Fibroblast of skin of abdomen (primary cell): ENCODE data around the gene SCN2B.

Experiments used
- DNase-seq: peaks from one replicate; pipeline ENCODE4 v3.0.0-alpha.2; 2013

Gene SCN2B

GRCh38 chr11:118174006-118174567 is 2.4 kb downstream of the SCN2B start:
- DNase-seq: no peak

GRCh38 chr11:118172356-118172755 is 4.1 kb downstream of the SCN2B start:
- no peak for DNase-seq

GRCh38 chr11:118171269-118172062 is 5.0 kb downstream of the SCN2B start:
- peak; percentile 44 for DNase-seq

- no peak for DNase-seq
Observed at GRCh38 chr11:118170882-118171268, 5.6 kb downstream of the SCN2B start.

GRCh38 chr11:118170231-118170630 is 6.2 kb downstream of the SCN2B start:
- no peak for DNase-seq

- no peak for DNase-seq
Observed at GRCh38 chr11:118169300-118170140, 6.9 kb downstream of the SCN2B start.

- no peak for DNase-seq
Observed at GRCh38 chr11:118168751-118169150, 7.7 kb downstream of the SCN2B start.

GRCh38 chr11:118168316-118168715 is 8.1 kb downstream of the SCN2B start:
- no peak for DNase-seq

- no peak for DNase-seq
Observed at GRCh38 chr11:118167906-118168305, 8.5 kb downstream of the SCN2B start.

- DNase-seq: no peak
Observed at GRCh38 chr11:118167253-118167652, 9.2 kb downstream of the SCN2B start.

- DNase-seq: no peak
Observed at GRCh38 chr11:118166641-118167040, 9.8 kb downstream of the SCN2B start.

GRCh38 chr11:118164885-118165284 is 11.6 kb downstream of the SCN2B start:
- no peak for DNase-seq

GRCh38 chr11:118163494-118163893 is 12.9 kb downstream of the SCN2B start:
- no peak for DNase-seq

- DNase-seq: no peak
Observed at GRCh38 chr11:118162846-118163245, 13.6 kb downstream of the SCN2B start.

GRCh38 chr11:118161786-118162185 is 14.7 kb downstream of the SCN2B start:
- no peak for DNase-seq

- DNase-seq: no peak
Observed at GRCh38 chr11:118157186-118157895, 19.1 kb downstream of the SCN2B start.

GRCh38 chr11:118156531-118157185 is 19.8 kb downstream of the SCN2B start:
- DNase-seq: no peak

GRCh38 chr11:118155776-118156530 is 20.5 kb downstream of the SCN2B start:
- no peak for DNase-seq

GRCh38 chr11:118154641-118155040 is 21.8 kb downstream of the SCN2B start:
- no peak for DNase-seq

- no peak for DNase-seq
Observed at GRCh38 chr11:118153976-118154375, 22.5 kb downstream of the SCN2B start.

- DNase-seq: no peak
Observed at GRCh38 chr11:118153516-118153915, 22.9 kb downstream of the SCN2B start.
